B cell (primary cell): ENCODE measurements around the gene AGT. TPM values are rescaled to one million over a fixed set of nuclear protein-coding genes. Genes with fewer than 3 reads are reported as not detected.
"Not testable (repeated sequence)": the region's sequence is repeated elsewhere in the genome, so short reads cannot be mapped to it uniquely, and the experiment has no call there.

ENCODE experiments used
- ATAC-seq: fragments of 200-7000 bp; cut with Tn5 transposase; one replicate; pipeline ENCODE4 v1.10.0; 2021; ENCODE audit warnings: low read depth, mild to moderate bottlenecking, moderate number of reproducible peaks, moderate library complexity
- CTCF ChIA-PET: fragments of 350-600 bp; sonication (Branson Sonifier 250); formaldehyde crosslinking; loops from one replicate; lab custom pipeline; 2021; ENCODE audit warnings: antibody characterized with exemption, inconsistent platforms; lab: Charles Lee
- POLR2A ChIA-PET: fragments of 350-600 bp; sonication (Branson Sonifier 250); formaldehyde crosslinking; loops from one replicate; lab custom pipeline; 2021; ENCODE audit warnings: antibody characterized with exemption; lab: Charles Lee
- DNase-seq: peaks from one replicate; pipeline ENCODE4 v3.0.0; 2013
- H2AFZ ChIP-seq: 2 replicates; pipeline ENCODE4 v1.6.1; 2012; ENCODE audit warnings: mild to moderate bottlenecking, low read depth, low read length; ENCODE audit not compliant: insufficient read depth, poor library complexity, severe bottlenecking
- H3K27ac ChIP-seq, 2 donors: 1 replicate in 1 of 2; 2 replicates in 1 of 2; pipeline ENCODE4 v1.5.1; 2012 to 2013; ENCODE audit warnings: low read length in 2 of 2, mild to moderate bottlenecking in 2 of 2, moderate library complexity in 1 of 2
- H3K27me3 ChIP-seq, 4 experiments: fragments of 200-600 bp in 1 of 4; sonication (generic) in 1 of 4; replicated peaks in 1 of 4; 1 replicate in 2 of 4; 2 replicates in 2 of 4; pipeline versions ENCODE4 v1.6.1 to v1.7.0; 2013 to 2016; ENCODE audit warnings: low read length in 3 of 4, mild to moderate bottlenecking in 2 of 4, mixed read lengths in 1 of 4, moderate library complexity in 1 of 4; ENCODE audit not compliant: insufficient read depth in 4 of 4, control insufficient read depth in 3 of 4; ENCODE audit errors: control extremely low read depth in 1 of 4
- H3K36me3 ChIP-seq, 2 experiments: replicated peaks in 1 of 2; 1 replicate in 1 of 2; 2 replicates in 1 of 2; pipeline versions ENCODE4 v1.6.1 to v1.7.1; 2013; ENCODE audit warnings: low read length in 1 of 2; ENCODE audit not compliant: insufficient read depth in 2 of 2, control insufficient read depth in 1 of 2; ENCODE audit errors: control extremely low read depth in 1 of 2, extremely low read depth in 1 of 2
- H3K4me1 ChIP-seq, 2 donors: fragments of 200-600 bp in 1 of 2; sonication (generic) in 1 of 2; 1 replicate in 1 of 2; 2 replicates in 1 of 2; pipeline versions ENCODE4 v1.5.1 to v1.6.1; 2013 to 2017; ENCODE audit warnings: low read length in 2 of 2; ENCODE audit not compliant: control insufficient read depth in 2 of 2, insufficient read depth in 2 of 2
- H3K4me2 ChIP-seq: replicated peaks from 2 replicates; pipeline ENCODE3; 2012; ENCODE audit warnings: mild to moderate bottlenecking, low read depth, low read length; ENCODE audit not compliant: poor library complexity, severe bottlenecking
- H3K4me3 ChIP-seq, 5 experiments: fragments of 200-600 bp in 1 of 5; sonication (generic) in 1 of 5; 1 replicate in 3 of 5; 2 replicates in 2 of 5; pipeline versions ENCODE4 v1.5.1 to v1.7.0; 2011 to 2016; ENCODE audit warnings: low read length in 4 of 5, mild to moderate bottlenecking in 4 of 5, low read depth in 2 of 5, control low read depth in 1 of 5, moderate library complexity in 1 of 5; ENCODE audit not compliant: insufficient read depth in 1 of 5; ENCODE audit errors: control extremely low read depth in 1 of 5, extremely low read depth in 1 of 5
- H3K79me2 ChIP-seq: fragments of 200-600 bp; sonication (generic); one replicate; pipeline ENCODE4 v1.6.0; 2016; ENCODE audit warnings: low read length; ENCODE audit not compliant: control insufficient read depth, insufficient read depth
- H3K9ac ChIP-seq: fragments of 200-600 bp; sonication (generic); 2 replicates; pipeline ENCODE4 v1.6.1; 2017; ENCODE audit warnings: mild to moderate bottlenecking, low read length, moderate library complexity
- H3K9me3 ChIP-seq, 3 donors: one replicate each; pipeline versions ENCODE4 v1.6.1 to v1.7.1; 2013; ENCODE audit warnings: low read length in 2 of 3; ENCODE audit not compliant: control insufficient read depth in 2 of 3, insufficient read depth in 1 of 3; ENCODE audit errors: control extremely low read depth in 1 of 3
- H4K20me1 ChIP-seq: 2 replicates; pipeline ENCODE4 v1.6.0; 2012; ENCODE audit warnings: mild to moderate bottlenecking, low read length; ENCODE audit not compliant: insufficient read depth, control insufficient read depth, poor library complexity, severe bottlenecking
- H3K27ac Mint-ChIP-seq: one replicate; pipeline ENCODE4 v1.8.0; 2021; ENCODE audit warnings: mixed read lengths
- H3K27me3 Mint-ChIP-seq: one replicate; pipeline ENCODE4 v1.8.0; 2021; ENCODE audit warnings: mixed read lengths
- H3K4me1 Mint-ChIP-seq: one replicate; pipeline ENCODE4 v1.8.0; 2021; ENCODE audit warnings: mixed read lengths
- H3K4me3 Mint-ChIP-seq: one replicate; pipeline ENCODE4 v1.8.0; 2021; ENCODE audit warnings: mixed read lengths
- H3K9me3 Mint-ChIP-seq: one replicate; pipeline ENCODE4 v1.8.0; 2022; ENCODE audit warnings: mixed read lengths; ENCODE audit not compliant: insufficient read depth
- WGBS: methylation state at CpG from one replicate; pipeline ENCODE4 v1.1.5; 2013; ENCODE audit warnings: missing lambda C conversion rate; ENCODE audit not compliant: insufficient coverage; 5-methylcytosine and 5-hydroxymethylcytosine counted together
- intact Hi-C: fragments of 100-400 bp; cut with micrococcal nuclease; formaldehyde crosslinking; loops from one replicate; pipeline ENCODE4 v1.10.0; 2022
- polyA plus RNA-seq: library from polyadenylated mRNA; depleted of rRNA; stranded (reverse); fragments of >200 nt; gene quantifications from 2 replicates; pipeline ENCODE4 v1.2.3, GENCODE V29; 2012
- total RNA-seq, 2 donors: library from RNA; stranded (reverse); fragments of 120-200 nt in 1 of 2; gene quantifications; 1 replicate in 1 of 2; 2 replicates in 1 of 2; pipeline versions ENCODE4 v1.2.3 to v1.2.4, GENCODE V29; 2013 to 2022

The AGT gene
- total and polyA plus RNA-seq, 2 donors (not counting 1 experiment from before 2014, with no cell fraction given): not detected

GRCh38 chr1:230656719-230657118 is 57.2 kb downstream of the AGT start:
- not testable (repeated sequence) for ATAC-seq

More at GRCh38 chr1:230656719-230657118, 57.2 kb downstream of the AGT start:
- Histone ChIP-seq H4K20me1 (peaks cover 32% of the 10 kb centered on the region), H3K36me3 (peaks cover 7 to 21% of the 10 kb centered on the region in 2 experiments), H3K79me2 (peaks cover 47% of the 10 kb centered on the region)
- H3K27me3 Mint-ChIP-seq, H3K4me2 ChIP-seq, CTCF ChIA-PET, H3K27ac Mint-ChIP-seq, POLR2A ChIA-PET, H3K27me3 ChIP-seq, H3K4me3 ChIP-seq, H3K4me1 ChIP-seq, H3K27ac ChIP-seq, DNase-seq, intact Hi-C loops, H2AFZ ChIP-seq, H3K9me3 ChIP-seq, H3K9ac ChIP-seq, H3K4me3 Mint-ChIP-seq, H3K9me3 Mint-ChIP-seq: not testable (repeated sequence)
- no CpG with 5 or more reads among the region's 1 CpG for WGBS
- H3K4me1 Mint-ChIP-seq: peaks cover 31% of the 10 kb centered on the region

Other genes with a start within 250 kb of the AGT start
- 36.9 and 42.5 TPM in 2 replicates for gene COG2, start 71.6 kb downstream of the AGT start, total RNA-seq
- 16.5 and 17.0 TPM in 2 replicates for gene COG2, start 71.6 kb downstream of the AGT start, polyA plus RNA-seq
- gene CAPN9, start 33.3 kb upstream of the AGT start, total RNA-seq: not detected in 2 replicates
- not detected in 2 replicates for gene CAPN9, start 33.3 kb upstream of the AGT start, polyA plus RNA-seq
- gene C1orf198, start 154.4 kb upstream of the AGT start, total RNA-seq: 6.6 TPM in 2 replicates
- 1.0 and 1.3 TPM in 2 replicates for gene C1orf198, start 154.4 kb upstream of the AGT start, polyA plus RNA-seq